GM12874 (cell line): ENCODE results near the gene CCDC152.

ENCODE experiments used
- TF ChIP-seq, protein P1 (sequence below): IDR thresholded peaks from 2 replicates; pipeline ENCODE4 v1.5.1; 2011; ENCODE audit warnings: low read depth, mild to moderate bottlenecking, control low read depth, low read length, moderate library complexity; ENCODE audit not compliant: insufficient read depth

Gene CCDC152

DNA sequence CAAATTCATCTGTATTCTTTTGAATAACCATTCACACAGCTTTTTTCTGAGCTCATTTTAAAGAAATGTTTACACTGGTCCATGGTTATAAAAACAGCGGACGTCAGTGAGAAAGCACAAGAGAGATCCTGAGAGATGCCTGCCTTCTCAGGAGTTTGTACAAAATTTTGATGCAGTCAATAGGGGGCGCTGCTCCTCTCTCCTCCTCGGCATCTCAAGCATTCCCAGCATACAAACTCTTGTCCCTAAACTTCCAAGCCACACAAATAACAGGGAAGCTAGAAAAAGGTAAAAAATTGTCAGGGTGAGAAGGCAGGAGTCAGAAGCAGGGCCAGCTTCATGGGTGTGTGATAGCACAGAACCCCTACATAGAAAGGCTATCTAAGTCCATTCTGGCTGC lies 11.2 kb upstream of the CCDC152 start:
- TF ChIP-seq, protein P1, sequence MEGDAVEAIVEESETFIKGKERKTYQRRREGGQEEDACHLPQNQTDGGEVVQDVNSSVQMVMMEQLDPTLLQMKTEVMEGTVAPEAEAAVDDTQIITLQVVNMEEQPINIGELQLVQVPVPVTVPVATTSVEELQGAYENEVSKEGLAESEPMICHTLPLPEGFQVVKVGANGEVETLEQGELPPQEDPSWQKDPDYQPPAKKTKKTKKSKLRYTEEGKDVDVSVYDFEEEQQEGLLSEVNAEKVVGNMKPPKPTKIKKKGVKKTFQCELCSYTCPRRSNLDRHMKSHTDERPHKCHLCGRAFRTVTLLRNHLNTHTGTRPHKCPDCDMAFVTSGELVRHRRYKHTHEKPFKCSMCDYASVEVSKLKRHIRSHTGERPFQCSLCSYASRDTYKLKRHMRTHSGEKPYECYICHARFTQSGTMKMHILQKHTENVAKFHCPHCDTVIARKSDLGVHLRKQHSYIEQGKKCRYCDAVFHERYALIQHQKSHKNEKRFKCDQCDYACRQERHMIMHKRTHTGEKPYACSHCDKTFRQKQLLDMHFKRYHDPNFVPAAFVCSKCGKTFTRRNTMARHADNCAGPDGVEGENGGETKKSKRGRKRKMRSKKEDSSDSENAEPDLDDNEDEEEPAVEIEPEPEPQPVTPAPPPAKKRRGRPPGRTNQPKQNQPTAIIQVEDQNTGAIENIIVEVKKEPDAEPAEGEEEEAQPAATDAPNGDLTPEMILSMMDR: peak; percentile 47

DNA sequence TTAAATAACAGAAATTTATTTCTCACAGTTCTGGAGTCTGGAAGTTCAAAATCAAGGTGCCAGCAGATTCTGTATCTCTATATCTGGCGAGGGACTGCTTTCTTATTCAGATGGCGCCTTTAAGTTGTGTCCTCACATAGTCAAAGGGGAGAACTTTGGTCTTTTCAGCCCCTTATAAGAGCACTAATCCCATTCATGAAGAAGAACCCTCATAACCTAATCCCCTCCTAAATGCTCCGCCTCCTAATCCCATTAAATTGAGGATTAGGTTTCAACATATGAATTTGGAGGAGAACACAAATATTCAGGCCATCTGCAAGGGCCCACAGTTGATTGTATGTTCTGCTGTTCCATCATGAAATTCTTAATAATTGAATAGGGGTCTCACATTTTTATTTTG lies 10.8 kb upstream of the CCDC152 start:
- TF ChIP-seq, protein P1: no peak

DNA sequence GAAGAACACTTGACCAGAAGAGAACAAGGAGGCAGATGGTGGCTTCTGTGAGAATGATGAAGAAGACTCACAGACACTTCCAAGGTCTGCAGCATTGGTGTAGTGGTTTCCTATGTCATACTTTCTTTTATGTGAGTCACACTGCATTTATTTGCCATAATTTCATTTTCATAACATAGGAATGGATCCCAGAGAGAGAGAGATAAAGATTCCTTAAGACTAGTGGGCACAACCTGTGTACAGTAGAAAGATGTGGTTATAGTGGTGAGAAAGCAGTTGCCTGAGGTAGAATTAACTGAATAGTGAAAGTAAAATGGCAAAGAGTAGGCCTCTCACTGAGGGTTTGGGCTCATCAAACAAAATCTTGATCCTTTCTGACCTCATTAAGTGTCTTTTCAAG lies 7.6 kb upstream of the CCDC152 start:
- TF ChIP-seq, protein P1: no peak

DNA sequence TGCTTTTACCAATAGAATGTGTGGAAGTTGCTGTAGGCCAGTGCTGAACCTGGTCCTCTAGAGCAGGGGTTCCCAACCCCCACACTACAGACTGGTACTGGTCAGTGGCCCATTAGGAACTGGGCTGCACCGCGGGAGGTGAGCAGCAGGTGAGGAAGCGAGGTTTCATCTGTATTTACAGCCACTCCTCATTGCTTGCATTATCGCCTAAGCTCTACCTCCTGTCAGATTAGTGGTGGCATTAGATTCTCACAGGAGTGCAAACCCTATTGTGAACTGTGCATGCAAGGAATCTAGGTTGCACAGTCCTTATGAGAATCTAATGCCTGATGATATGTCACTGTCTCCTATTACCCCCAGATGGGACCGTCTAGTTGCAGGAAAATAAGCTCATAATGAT lies 6.1 kb upstream of the CCDC152 start:
- TF ChIP-seq, protein P1: no peak

DNA sequence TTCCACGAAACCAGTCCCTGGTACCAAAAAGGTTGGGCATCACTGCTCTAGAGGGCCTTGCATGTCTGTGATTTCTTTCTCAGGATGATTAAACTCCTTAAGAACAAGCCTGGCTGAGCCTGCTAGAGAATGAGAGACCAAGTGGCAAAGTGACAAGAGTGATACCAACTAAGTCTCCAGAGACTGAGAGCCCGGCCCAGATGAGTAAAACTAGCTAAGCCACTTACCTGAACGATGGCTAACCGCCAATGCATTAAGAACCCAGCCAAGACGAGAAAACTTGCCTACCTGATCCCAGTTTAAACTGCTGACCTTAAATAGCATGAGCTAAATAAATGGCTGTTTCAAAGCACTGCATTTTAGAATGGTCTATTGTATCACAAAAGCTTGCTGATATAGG lies 5.6 kb upstream of the CCDC152 start:
- TF ChIP-seq, protein P1: no peak

DNA sequence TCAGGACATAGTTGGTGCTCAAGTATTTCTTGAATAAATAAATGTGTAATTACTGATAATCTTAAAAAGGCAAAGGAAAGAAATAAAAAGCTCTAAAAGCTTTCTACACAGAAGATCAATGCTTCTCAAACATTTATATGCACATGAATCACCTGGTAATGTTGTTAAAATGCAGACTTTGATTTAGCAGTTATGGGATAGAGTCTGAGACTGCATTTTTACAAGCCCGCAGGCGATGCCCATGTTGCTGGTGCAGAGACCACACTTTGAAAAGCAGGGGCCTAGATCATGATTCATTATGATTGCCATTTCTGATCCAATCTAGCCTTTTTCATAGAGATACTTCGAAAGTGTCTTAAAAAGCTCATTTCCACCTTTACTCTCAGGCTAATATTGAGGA lies 3.5 kb upstream of the CCDC152 start:
- TF ChIP-seq, protein P1: no peak

DNA sequence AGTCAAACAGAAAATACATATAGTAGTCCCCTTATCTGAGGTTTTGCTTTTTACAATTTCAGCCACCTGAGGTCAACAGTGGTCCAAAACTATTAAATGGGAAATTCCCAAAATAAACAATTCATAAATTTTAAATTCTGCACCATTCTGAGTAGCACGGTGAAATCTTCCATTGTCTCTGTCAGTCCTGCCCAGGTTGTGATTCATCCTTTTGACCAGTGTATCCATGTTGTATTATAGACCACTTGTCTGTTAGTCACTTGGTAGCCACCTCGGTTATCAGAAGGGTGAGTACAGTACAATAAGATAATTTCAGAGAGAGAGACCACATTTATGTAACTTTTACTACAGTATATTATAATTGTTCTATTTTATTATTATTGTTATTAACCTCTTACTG lies 2.8 kb downstream of the CCDC152 start:
- TF ChIP-seq, protein P1: no peak

DNA sequence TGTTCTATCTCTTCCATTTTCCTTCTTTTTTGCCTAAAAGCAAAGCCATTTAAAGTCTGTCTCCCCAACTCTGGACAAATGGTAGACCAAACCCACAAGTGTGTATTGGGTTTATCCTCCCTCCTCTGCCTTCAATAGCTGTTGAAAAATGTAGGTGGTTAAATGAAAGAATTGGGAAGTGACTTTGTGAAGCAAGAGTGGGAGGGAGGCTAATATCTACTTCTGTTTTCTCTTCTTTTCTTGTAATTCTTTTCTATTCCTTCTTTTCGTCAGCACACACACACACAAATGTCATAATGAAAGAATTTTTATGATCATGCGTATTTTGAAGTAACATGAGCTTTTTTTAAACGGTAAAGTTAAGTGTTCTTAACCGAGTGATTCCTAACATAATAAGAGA lies 3.8 kb downstream of the CCDC152 start:
- TF ChIP-seq, protein P1: no peak
